Epithelial cell of esophagus (primary cell): ENCODE measurements around the gene ZNF777.
"Not testable (repeated sequence)": the region's sequence is repeated elsewhere in the genome, so short reads cannot be mapped to it uniquely, and the experiment has no call there.

Experiments used
- DNase-seq: peaks from one replicate; pipeline ENCODE4 v3.0.0; 2010; ENCODE audit warnings: low read depth
- H3K4me3 ChIP-seq: 2 replicates; pipeline ENCODE4 v1.5.1; 2011; ENCODE audit warnings: mild to moderate bottlenecking, low read length, control low read depth
- CTCF ChIP-seq: IDR thresholded peaks from 2 replicates; pipeline ENCODE4 v1.5.1; 2011; ENCODE audit warnings: low read depth, mild to moderate bottlenecking, low read length, control low read depth, inconsistent platforms; ENCODE audit not compliant: insufficient read depth; ENCODE audit errors: missing control alignments

Gene ZNF777

GRCh38 chr7:149498811-149499210 lies 37.9 kb upstream of the ZNF777 start:
- no peak for DNase-seq
- TF ChIP-seq CTCF: no peak
- H3K4me3 ChIP-seq: no peak overlapping the region

- peak; percentile 45 for TF ChIP-seq CTCF
- peak within 1 kb of the TSS; percentile 71 for H3K4me3 ChIP-seq
- peak; percentile 88 for DNase-seq
These were observed 36.8 kb upstream of the ZNF777 start, which contains the start of gene ZNF746 for GRCh38 chr7:149497467-149498261. Gene ZNF746, minus strand, starts transcription at chr7:149497809. Its CDS starts 273 bp downstream, at chr7:149497536.

GRCh38 chr7:149496642-149497391 lies 36.0 kb upstream of the ZNF777 start:
- DNase-seq: peak; percentile 30
- peak overlapping the region; percentile 71 for H3K4me3 ChIP-seq
- no peak for TF ChIP-seq CTCF

- TF ChIP-seq CTCF: no peak
- DNase-seq: peak; percentile 64
- H3K4me3 ChIP-seq: peak overlapping the region; percentile 71
These were observed 35.2 kb upstream of the ZNF777 start for GRCh38 chr7:149495785-149496641.

- no peak for TF ChIP-seq CTCF
- H3K4me3 ChIP-seq: no peak overlapping the region
- no peak for DNase-seq
These were observed 34.0 kb upstream of the ZNF777 start for GRCh38 chr7:149494738-149495368.

- DNase-seq: not testable (repeated sequence)
These were observed 33.1 kb upstream of the ZNF777 start for GRCh38 chr7:149493975-149494374.

More at GRCh38 chr7:149493975-149494374, 33.1 kb upstream of the ZNF777 start:
- not testable (repeated sequence) for H3K4me3 ChIP-seq
